Ramos (cell line): Measurements from ENCODE around the gene RBBP8.

Experiments
- in situ Hi-C: fragments of 300-500 bp; cut with MboI; formaldehyde crosslinking; loops from one replicate; pipeline ENCODE4 v1.14.3; 2022; ENCODE audit warnings: low sequenced_read_pairs; ENCODE audit not compliant: unreplicated experiment

Gene RBBP8

DNA sequence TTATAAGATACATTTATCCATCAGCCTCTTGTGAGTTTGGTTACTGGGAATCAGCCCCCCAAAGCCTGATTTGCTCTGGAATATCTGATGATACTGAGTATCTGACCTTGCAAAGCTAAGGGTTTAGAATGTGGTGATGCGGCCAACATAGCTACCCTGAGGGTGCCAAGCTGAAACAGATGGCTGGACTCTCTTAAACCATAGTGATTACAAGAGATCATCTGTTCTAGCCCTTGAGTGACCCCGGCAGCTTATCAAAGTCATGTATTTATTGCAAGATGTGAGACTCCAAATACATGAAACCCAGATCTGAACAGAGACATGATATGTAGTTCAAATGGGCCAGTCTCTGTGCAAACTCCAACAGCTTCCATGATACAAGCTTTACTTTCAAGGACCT lies 124.0 kb downstream of the RBBP8 start:
- in situ Hi-C loops: no loop called here

- in situ Hi-C loops: no loop called here
Measured at GRCh38 chr18:23058746-23059415, 125.8 kb downstream of the RBBP8 start.

- in situ Hi-C loops: no loop called here
Measured at GRCh38 chr18:23059541-23060465, 126.7 kb downstream of the RBBP8 start.

DNA sequence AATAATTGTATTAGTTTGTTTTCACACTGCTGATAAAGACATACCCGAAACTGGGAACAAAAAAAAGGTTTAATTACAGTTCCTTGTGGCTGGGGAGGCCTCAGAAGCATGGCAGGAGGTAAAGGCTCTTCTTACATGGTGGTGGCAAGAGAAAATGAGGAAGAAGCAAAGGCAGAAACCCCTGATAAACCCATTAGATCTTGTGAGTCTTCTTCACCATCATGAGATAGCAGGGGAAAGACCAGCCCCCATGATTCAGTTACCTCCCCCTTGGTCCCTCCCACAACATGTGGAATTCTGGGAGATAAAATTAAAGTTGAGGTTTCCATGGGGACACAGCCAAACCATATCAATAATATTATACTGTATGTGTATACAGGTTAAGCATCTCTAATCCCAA lies 128.9 kb downstream of the RBBP8 start:
- in situ Hi-C loops: no loop called here

DNA sequence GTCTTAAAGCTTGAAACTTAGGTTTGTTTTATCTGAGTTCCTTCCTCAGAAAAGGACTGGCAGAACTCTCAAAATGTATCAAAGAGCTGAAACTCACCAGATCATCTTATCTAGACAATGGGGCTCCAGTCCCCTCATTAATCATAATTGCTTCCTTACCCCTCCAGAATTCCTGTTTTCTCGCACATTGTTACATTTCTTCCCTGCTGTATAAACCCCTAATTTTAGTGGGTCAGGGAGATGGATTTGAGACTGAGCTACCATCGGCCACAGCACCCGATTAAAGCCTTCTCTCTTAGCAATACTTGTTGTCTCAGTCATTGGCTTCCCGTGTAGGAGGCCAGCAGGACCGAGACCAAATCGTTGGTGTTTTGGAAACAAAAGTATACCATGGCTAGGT lies 130.4 kb downstream of the RBBP8 start:
- in situ Hi-C loops: no loop called here

DNA sequence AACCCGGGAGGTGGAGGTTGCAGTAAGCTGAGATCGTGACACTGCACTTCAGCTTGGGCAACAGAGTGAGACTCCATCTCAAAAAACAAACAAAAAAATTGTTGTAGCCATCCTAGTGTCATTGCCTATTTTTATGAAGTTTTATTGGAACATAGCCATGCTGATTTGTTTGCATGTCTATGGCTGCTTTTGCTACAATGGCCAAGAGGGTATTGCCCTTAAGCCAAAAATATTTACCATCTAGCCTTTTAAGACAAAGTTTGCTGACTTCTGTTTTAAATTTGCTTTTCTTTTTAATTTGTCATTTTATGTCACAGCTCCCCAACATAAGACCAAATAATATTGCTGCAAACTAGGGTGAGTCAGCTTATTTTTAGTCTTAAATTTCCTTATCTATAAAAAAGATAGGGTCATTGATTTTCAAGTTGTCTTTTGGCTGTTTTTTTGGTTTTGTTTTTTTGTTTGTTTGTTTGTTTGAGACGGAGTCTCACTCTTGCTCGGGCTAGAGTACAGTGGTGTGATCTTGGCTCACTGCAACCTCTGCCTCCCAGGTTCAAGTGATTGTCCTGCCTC lies 132.2 kb downstream of the RBBP8 start:
- in situ Hi-C loops: no loop called here

DNA sequence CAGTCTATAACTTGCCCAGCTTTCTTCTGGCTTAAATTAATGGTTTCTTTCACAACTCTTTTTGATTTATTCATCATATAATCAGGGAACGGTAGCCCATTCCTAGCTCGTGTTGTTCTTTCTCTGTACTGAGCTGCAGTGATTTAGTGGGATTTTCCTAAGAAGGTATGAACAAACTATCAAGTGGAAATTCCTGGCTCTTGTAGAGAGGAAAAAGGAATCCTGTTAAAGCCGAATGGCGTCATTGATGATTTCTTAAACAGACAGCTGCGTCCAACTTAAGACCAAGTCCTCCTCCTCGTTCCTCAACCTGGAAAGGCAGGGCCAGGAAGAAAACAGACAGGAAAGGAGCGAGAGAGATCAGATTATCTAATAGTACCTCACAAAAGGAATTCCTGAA lies 132.9 kb downstream of the RBBP8 start:
- in situ Hi-C loops: no loop called here

- in situ Hi-C loops: no loop called here
Measured at GRCh38 chr18:23066504-23067039, 133.4 kb downstream of the RBBP8 start.

GRCh38 chr18:23067236-23067635 lies 134.1 kb downstream of the RBBP8 start:
- in situ Hi-C loops: no loop called here

- in situ Hi-C loops: no loop called here
Measured at GRCh38 chr18:23068011-23068410, 134.9 kb downstream of the RBBP8 start.

GRCh38 chr18:23068570-23069310 lies 135.6 kb downstream of the RBBP8 start:
- in situ Hi-C loops: no loop called here

GRCh38 chr18:23069481-23069880 lies 136.4 kb downstream of the RBBP8 start:
- in situ Hi-C loops: no loop called here

GRCh38 chr18:23069898-23070297 lies 136.8 kb downstream of the RBBP8 start:
- in situ Hi-C loops: no loop called here

- in situ Hi-C loops: no loop called here
Measured at GRCh38 chr18:23071285-23071684, 138.2 kb downstream of the RBBP8 start.

DNA sequence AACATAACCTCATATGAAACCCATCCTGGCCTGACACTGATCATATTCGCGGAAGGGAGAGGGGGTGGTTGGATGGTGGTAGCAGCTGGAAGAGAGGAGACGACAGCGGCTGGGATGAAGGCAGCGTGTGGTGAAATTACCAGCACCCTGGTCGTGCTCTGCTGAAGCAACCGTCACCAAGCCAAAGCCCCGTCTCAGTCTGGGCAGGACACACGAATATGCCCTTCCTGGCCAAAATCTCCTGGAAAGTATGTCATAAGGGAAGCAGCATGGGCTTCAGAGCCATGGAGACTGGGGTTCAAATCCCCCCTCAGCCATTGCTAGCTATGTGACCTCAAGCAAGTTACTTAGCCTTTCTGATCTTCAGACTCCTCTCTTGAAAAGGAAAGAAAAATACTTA lies 139.0 kb downstream of the RBBP8 start:
- in situ Hi-C loops: no loop called here

GRCh38 chr18:23073996-23074606 lies 141.0 kb downstream of the RBBP8 start:
- in situ Hi-C loops: no loop called here
